Measurements from ENCODE around the gene HCN1.
A peak's percentile ranks its signal among the peaks of the same experiment; 100 is the strongest.
"Not testable (repeated sequence)": the region's sequence is repeated elsewhere in the genome, so short reads cannot be mapped to it uniquely, and the experiment has no call there.

HCN1 gene

GRCh38 chr5:45414620-45415573 is 281.3 kb downstream of the HCN1 start:
- DNase-seq: no peak

- DNase-seq: peak; percentile 3
These were observed 284.1 kb downstream of the HCN1 start for GRCh38 chr5:45411971-45412612.

GRCh38 chr5:45410304-45410995 is 285.7 kb downstream of the HCN1 start:
- DNase-seq: no peak

- no peak for DNase-seq
These were observed 288.1 kb downstream of the HCN1 start for GRCh38 chr5:45408067-45408466.

- no peak for DNase-seq
These were observed 293.2 kb downstream of the HCN1 start for GRCh38 chr5:45402804-45403455.

GRCh38 chr5:45399041-45399440 is 297.1 kb downstream of the HCN1 start:
- no peak for DNase-seq

- peak; percentile 71 for DNase-seq
These were observed 310.7 kb downstream of the HCN1 start for GRCh38 chr5:45385321-45386058.

GRCh38 chr5:45383985-45384384 is 312.2 kb downstream of the HCN1 start:
- no peak for DNase-seq

- DNase-seq: no peak
These were observed 313.6 kb downstream of the HCN1 start for GRCh38 chr5:45382583-45382982.

- peak; percentile 16 for DNase-seq
These were observed 319.8 kb downstream of the HCN1 start for GRCh38 chr5:45376417-45376816.

- DNase-seq: no peak
These were observed 323.6 kb downstream of the HCN1 start for GRCh38 chr5:45372629-45373028.

- not testable (repeated sequence) for DNase-seq
These were observed 324.8 kb downstream of the HCN1 start for GRCh38 chr5:45371423-45371822.

- no peak for DNase-seq
These were observed 340.8 kb downstream of the HCN1 start for GRCh38 chr5:45355189-45355992.

- DNase-seq: no peak
These were observed 359.7 kb downstream of the HCN1 start for GRCh38 chr5:45336464-45336863.

GRCh38 chr5:45335978-45336377 is 360.2 kb downstream of the HCN1 start:
- no peak for DNase-seq

GRCh38 chr5:45335346-45335745 is 360.8 kb downstream of the HCN1 start:
- no peak for DNase-seq

GRCh38 chr5:45334939-45335338 is 361.2 kb downstream of the HCN1 start:
- DNase-seq: no peak

- not testable (repeated sequence) for DNase-seq
These were observed 383.6 kb downstream of the HCN1 start for GRCh38 chr5:45312627-45313026.

GRCh38 chr5:45295231-45295630 is 400.9 kb downstream of the HCN1 start:
- DNase-seq: no peak

- DNase-seq: no peak
These were observed 407.4 kb downstream of the HCN1 start for GRCh38 chr5:45288746-45289145.

- DNase-seq: no peak
These were observed 411.7 kb downstream of the HCN1 start for GRCh38 chr5:45284436-45284835.
